ENCODE measurements around the gene AFAP1L2.
A peak's percentile ranks its signal among the peaks of the same experiment; 100 is the strongest.

AFAP1L2 gene

DNA sequence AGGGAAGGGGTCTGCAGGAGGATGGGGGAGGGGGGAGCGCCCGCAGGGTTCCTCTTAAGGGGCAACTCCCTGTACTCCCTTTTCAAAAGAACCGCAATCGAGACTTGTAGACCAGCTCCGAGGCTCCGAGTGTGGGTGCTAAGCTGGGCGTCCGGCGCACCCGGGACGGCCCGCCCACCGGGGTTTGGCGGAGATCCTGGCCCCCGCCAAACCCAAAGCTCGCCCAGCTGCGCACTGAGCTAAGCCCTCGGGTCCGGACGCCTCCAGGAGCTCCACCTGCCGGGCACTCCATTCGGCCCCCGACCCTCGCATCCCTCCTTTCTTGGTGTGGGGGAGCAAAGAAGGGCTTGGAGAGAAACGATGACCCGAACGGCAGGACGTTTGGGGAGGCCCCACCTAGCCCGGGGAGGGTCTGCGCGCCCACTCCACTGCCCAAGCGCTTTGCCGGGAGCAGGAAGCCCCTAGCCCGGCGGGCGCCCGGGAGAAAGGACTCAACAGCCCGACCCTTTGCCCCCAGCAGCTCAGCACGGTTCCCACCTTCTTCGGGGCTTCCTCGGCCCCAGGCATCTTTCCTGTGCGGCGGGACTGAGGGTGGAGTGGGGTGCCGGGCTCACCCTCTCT lies 651 bp downstream of the AFAP1L2 start:
- peak overlapping the region; percentile 71 for H3K27ac ChIP-seq
- TF ChIP-seq, protein P1, sequence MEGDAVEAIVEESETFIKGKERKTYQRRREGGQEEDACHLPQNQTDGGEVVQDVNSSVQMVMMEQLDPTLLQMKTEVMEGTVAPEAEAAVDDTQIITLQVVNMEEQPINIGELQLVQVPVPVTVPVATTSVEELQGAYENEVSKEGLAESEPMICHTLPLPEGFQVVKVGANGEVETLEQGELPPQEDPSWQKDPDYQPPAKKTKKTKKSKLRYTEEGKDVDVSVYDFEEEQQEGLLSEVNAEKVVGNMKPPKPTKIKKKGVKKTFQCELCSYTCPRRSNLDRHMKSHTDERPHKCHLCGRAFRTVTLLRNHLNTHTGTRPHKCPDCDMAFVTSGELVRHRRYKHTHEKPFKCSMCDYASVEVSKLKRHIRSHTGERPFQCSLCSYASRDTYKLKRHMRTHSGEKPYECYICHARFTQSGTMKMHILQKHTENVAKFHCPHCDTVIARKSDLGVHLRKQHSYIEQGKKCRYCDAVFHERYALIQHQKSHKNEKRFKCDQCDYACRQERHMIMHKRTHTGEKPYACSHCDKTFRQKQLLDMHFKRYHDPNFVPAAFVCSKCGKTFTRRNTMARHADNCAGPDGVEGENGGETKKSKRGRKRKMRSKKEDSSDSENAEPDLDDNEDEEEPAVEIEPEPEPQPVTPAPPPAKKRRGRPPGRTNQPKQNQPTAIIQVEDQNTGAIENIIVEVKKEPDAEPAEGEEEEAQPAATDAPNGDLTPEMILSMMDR (conservative IDR thresholded peaks at IDR 0.05; ENCODE audit: low read depth), result peak; percentile 32; the same call in 1 of the 2 replicates
- POLR2A ChIA-PET (ENCODE audit: low non-redundant PET), result interaction anchor here (1.0 kb wide), 1 partner anchor 97 kb away, joined by 4 read pairs; no protein-coding TSS in a partner anchor
- CTCF ChIA-PET, result interaction anchor here (0.6 to 2.8 kb wide), 4 partner anchors 66 to 116 kb away, joined by 3 to 18 read pairs (median 4); no protein-coding TSS in a partner anchor
- DNase-seq (ENCODE audit: low spot score), result peak; percentile 65

GRCh38 chr10:114402871-114403540 lies 1.3 kb downstream of the AFAP1L2 start:
- peak; percentile 43 for DNase-seq (ENCODE audit: low spot score)
- TF ChIP-seq, protein P1 (conservative IDR thresholded peaks at IDR 0.05; ENCODE audit: low read depth), result no peak
- ChIA-PET CTCF (interaction anchor here (0.6 to 2.8 kb wide), 3 partner anchors 66 to 99 kb away, joined by 3 to 18 read pairs (median 4); no protein-coding TSS in a partner anchor), POLR2A (ENCODE audit: low non-redundant PET) (interaction anchor here (1.0 kb wide), 1 partner anchor 97 kb away, joined by 4 read pairs; no protein-coding TSS in a partner anchor)
- peak overlapping the region; percentile 71 for H3K27ac ChIP-seq

GRCh38 chr10:114402233-114402632 lies 2.1 kb downstream of the AFAP1L2 start:
- ChIA-PET POLR2A (ENCODE audit: low non-redundant PET) (no interaction called here), CTCF (interaction anchor here (0.6 kb wide), 1 partner anchor 420 kb away, joined by 3 read pairs; the partner anchor contains the start of gene FHIP2A)
- TF ChIP-seq, protein P1 (conservative IDR thresholded peaks at IDR 0.05; ENCODE audit: low read depth), result no peak
- H3K27ac ChIP-seq, result no peak overlapping the region
- no peak for DNase-seq (ENCODE audit: low spot score)

DNA sequence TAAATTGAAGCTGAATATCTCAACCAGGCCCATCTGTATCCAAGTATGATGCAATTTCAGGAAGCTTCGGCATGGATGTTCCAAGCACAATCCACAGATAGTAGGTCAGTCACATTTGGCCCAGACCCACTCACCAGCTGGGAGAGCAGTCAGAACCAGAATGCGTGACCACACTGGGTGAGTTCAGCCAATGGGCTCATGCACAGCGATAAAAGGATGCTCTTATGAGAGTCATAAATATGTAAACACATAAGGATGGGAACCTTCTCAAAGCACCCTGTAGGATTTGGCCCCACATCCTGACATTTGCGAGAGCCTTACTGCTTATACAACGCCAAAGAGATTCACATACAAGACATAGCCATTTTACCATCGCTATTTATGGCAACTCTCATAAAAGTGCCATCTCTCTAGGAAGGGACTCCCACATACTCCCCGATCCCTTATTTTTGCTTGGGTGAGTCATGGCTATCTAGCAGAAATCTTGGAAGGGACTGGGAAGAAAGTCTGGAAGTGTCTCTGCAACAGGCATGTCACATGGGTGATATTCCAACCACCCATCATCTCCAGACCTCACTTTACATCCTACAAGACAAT lies 3.0 kb downstream of the AFAP1L2 start:
- no peak overlapping the region for H3K27ac ChIP-seq
- ChIA-PET CTCF (no interaction called here), POLR2A (ENCODE audit: low non-redundant PET) (no interaction called here)
- DNase-seq (ENCODE audit: low spot score), result no peak
- TF ChIP-seq, protein P1 (conservative IDR thresholded peaks at IDR 0.05; ENCODE audit: low read depth), result no peak

DNA sequence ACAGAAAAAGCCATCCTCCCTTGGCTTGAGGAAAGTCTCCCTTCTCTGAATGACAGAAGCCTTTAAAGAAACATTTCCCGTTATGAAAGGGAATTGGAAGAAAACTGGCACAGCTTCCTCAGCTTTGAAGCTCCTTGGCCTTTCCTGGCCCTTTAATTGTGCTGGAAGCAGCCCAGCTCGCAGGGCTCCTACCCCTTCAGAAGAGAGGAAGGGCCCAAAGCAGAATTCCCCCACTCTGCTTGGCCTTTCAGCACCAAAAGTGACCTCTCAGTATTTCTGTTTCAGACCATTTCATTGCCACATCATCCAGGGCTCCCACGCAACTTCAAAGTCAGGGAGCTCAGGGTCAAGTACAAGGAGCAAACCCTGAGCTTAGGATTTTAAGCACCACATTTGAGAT lies 4.2 kb downstream of the AFAP1L2 start:
- TF ChIP-seq, protein P1 (conservative IDR thresholded peaks at IDR 0.05; ENCODE audit: low read depth), result no peak
- ChIA-PET CTCF (interaction anchor here (0.8 kb wide), 1 partner anchor 96 kb away, joined by 8 read pairs; no protein-coding TSS in a partner anchor), POLR2A (ENCODE audit: low non-redundant PET) (interaction anchor here (0.6 kb wide), 1 partner anchor 27 kb away, joined by 3 read pairs; no protein-coding TSS in a partner anchor)
- H3K27ac ChIP-seq, result no peak overlapping the region
- DNase-seq (ENCODE audit: low spot score), result no peak

GRCh38 chr10:114399576-114399975 lies 4.7 kb downstream of the AFAP1L2 start:
- DNase-seq (ENCODE audit: low spot score), result no peak
- no peak overlapping the region for H3K27ac ChIP-seq
- POLR2A ChIA-PET (ENCODE audit: low non-redundant PET), result no interaction called here
- CTCF ChIA-PET, result interaction anchor here (0.8 kb wide), 1 partner anchor 96 kb away, joined by 8 read pairs; no protein-coding TSS in a partner anchor
- TF ChIP-seq, protein P1 (conservative IDR thresholded peaks at IDR 0.05; ENCODE audit: low read depth), result no peak
